IPS DF 6.9 (cell line): ENCODE measurements around the gene DNAH1.

ENCODE experiments used
- DNase-seq: peaks from one replicate; pipeline ENCODE4 v3.0.0-alpha.2; 2013; ENCODE audit warnings: low read depth, low spot score
- H3K27ac ChIP-seq: one replicate; pipeline ENCODE4 v1.5.1; 2013; ENCODE audit warnings: low read length, control low read depth
- H3K27me3 ChIP-seq: 2 replicates; pipeline ENCODE4 v1.6.1; 2013; ENCODE audit warnings: mild to moderate bottlenecking, low read length; ENCODE audit not compliant: control insufficient read depth, insufficient read depth
- H3K36me3 ChIP-seq: 2 replicates; pipeline ENCODE4 v1.6.1; 2013; ENCODE audit warnings: low read length; ENCODE audit not compliant: control insufficient read depth, insufficient read depth
- H3K4me1 ChIP-seq: 2 replicates; pipeline ENCODE4 v1.6.1; 2013; ENCODE audit warnings: low read length; ENCODE audit not compliant: control insufficient read depth, insufficient read depth
- H3K4me3 ChIP-seq: 2 replicates; pipeline ENCODE4 v1.5.1; 2013; ENCODE audit warnings: mild to moderate bottlenecking, low read length
- H3K9me3 ChIP-seq: 2 replicates; pipeline ENCODE4 v1.6.1; 2013; ENCODE audit warnings: low read length, inconsistent platforms; ENCODE audit not compliant: control insufficient read depth, insufficient read depth
- WGBS: extraction: QIAGEN DNeasy Blood & Tissue Kit; methylation state at CpG from one replicate; pipeline ENCODE4 v1.1.7; 2013; ENCODE audit warnings: mixed read lengths, missing lambda C conversion rate; ENCODE audit not compliant: insufficient read length, insufficient coverage; 5-methylcytosine and 5-hydroxymethylcytosine counted together

The DNAH1 gene

GRCh38 chr3:52361898-52362297 is 45.8 kb downstream of the DNAH1 start:
- Histone ChIP-seq H3K4me1 (no peaks in the 10 kb centered on the region; the same call in 1 of the 2 replicates), H3K36me3 (no peaks in the 10 kb centered on the region), H3K9me3 (no peaks in the 10 kb centered on the region), H3K27me3 (no peaks in the 10 kb centered on the region), H3K27ac (no peak overlapping the region), H3K4me3 (no peak overlapping the region)
- DNase-seq: no peak
- no CpG with 5 or more reads among the region's 4 CpGs for WGBS

GRCh38 chr3:52364322-52365035 is 48.4 kb downstream of the DNAH1 start:
- Histone ChIP-seq H3K27ac (no peak overlapping the region), H3K27me3 (no peaks in the 10 kb centered on the region), H3K9me3 (no peaks in the 10 kb centered on the region), H3K4me3 (no peak overlapping the region), H3K36me3 (no peaks in the 10 kb centered on the region), H3K4me1 (peaks cover 1% of the 10 kb centered on the region; the same call in 1 of the 2 replicates)
- DNase-seq: no peak
- no CpG with 5 or more reads among the region's 19 CpGs for WGBS

- Histone ChIP-seq H3K4me3 (no peak overlapping the region), H3K27me3 (no peaks in the 10 kb centered on the region), H3K9me3 (no peaks in the 10 kb centered on the region), H3K4me1 (peaks cover 3% of the 10 kb centered on the region; the same call in 1 of the 2 replicates), H3K27ac (no peak overlapping the region), H3K36me3 (no peaks in the 10 kb centered on the region)
- DNase-seq: no peak
- WGBS: no CpG with 5 or more reads among the region's 10 CpGs
Observed at GRCh38 chr3:52366527-52366926, 50.4 kb downstream of the DNAH1 start.

GRCh38 chr3:52367891-52368880 is 52.1 kb downstream of the DNAH1 start:
- no peaks in the 10 kb centered on the region for H3K27me3 ChIP-seq
- H3K36me3 ChIP-seq: no peaks in the 10 kb centered on the region
- peaks cover 3% of the 10 kb centered on the region; the same call in 1 of the 2 replicates for H3K4me1 ChIP-seq
- no peaks in the 10 kb centered on the region for H3K9me3 ChIP-seq
- H3K4me3 ChIP-seq: no peak overlapping the region
- WGBS: no CpG with 5 or more reads among the region's 19 CpGs
- DNase-seq: no peak
- H3K27ac ChIP-seq: no peak overlapping the region

- no peak for DNase-seq
- Histone ChIP-seq H3K27ac (no peak overlapping the region), H3K36me3 (no peaks in the 10 kb centered on the region), H3K4me1 (peaks cover 3% of the 10 kb centered on the region; the same call in 1 of the 2 replicates), H3K4me3 (no peak overlapping the region), H3K27me3 (no peaks in the 10 kb centered on the region), H3K9me3 (no peaks in the 10 kb centered on the region)
- no CpG with 5 or more reads among the region's 13 CpGs for WGBS
Observed at GRCh38 chr3:52370531-52370930, 54.4 kb downstream of the DNAH1 start.

GRCh38 chr3:52372822-52373504 is 56.8 kb downstream of the DNAH1 start:
- WGBS: no CpG with 5 or more reads among the region's 40 CpGs
- Histone ChIP-seq H3K36me3 (no peaks in the 10 kb centered on the region), H3K4me1 (peaks cover 3% of the 10 kb centered on the region; the same call in 1 of the 2 replicates), H3K27ac (no peak overlapping the region), H3K4me3 (no peak overlapping the region; the same call in 1 of the 2 replicates), H3K27me3 (no peaks in the 10 kb centered on the region), H3K9me3 (no peaks in the 10 kb centered on the region)
- no peak for DNase-seq

- Histone ChIP-seq H3K4me1 (peaks cover 3% of the 10 kb centered on the region; the same call in 1 of the 2 replicates), H3K27ac (no peak overlapping the region), H3K36me3 (no peaks in the 10 kb centered on the region), H3K4me3 (no peak overlapping the region), H3K27me3 (no peaks in the 10 kb centered on the region), H3K9me3 (no peaks in the 10 kb centered on the region)
- DNase-seq: no peak
- no CpG with 5 or more reads among the region's 6 CpGs for WGBS
Observed at GRCh38 chr3:52373676-52374075, 57.6 kb downstream of the DNAH1 start.

GRCh38 chr3:52374173-52374572 is 58.1 kb downstream of the DNAH1 start:
- WGBS: no CpG with 5 or more reads among the region's 2 CpGs
- Histone ChIP-seq H3K9me3 (no peaks in the 10 kb centered on the region), H3K4me1 (peaks cover 2% of the 10 kb centered on the region; the same call in 1 of the 2 replicates), H3K27me3 (no peaks in the 10 kb centered on the region), H3K27ac (no peak overlapping the region), H3K4me3 (no peak overlapping the region), H3K36me3 (no peaks in the 10 kb centered on the region)
- no peak for DNase-seq

GRCh38 chr3:52379610-52380009 is 63.5 kb downstream of the DNAH1 start:
- no peak for DNase-seq
- Histone ChIP-seq H3K4me3 (no peak overlapping the region), H3K27me3 (no peaks in the 10 kb centered on the region), H3K27ac (no peak overlapping the region), H3K36me3 (no peaks in the 10 kb centered on the region; the same call in 1 of the 2 replicates), H3K4me1 (no peaks in the 10 kb centered on the region), H3K9me3 (no peaks in the 10 kb centered on the region)
- no CpG with 5 or more reads among the region's 10 CpGs for WGBS

- no CpG with 5 or more reads among the region's 10 CpGs for WGBS
- 0 out of 2 replicates have a peak, but pooled peaks cover 2% of the 10 kb centered on the region for H3K4me1 ChIP-seq
- DNase-seq: no peak
Observed at GRCh38 chr3:52380023-52380422, 63.9 kb downstream of the DNAH1 start.

More at GRCh38 chr3:52380023-52380422, 63.9 kb downstream of the DNAH1 start:
- Histone ChIP-seq H3K27me3 (no peaks in the 10 kb centered on the region), H3K4me3 (no peak overlapping the region), H3K36me3 (no peaks in the 10 kb centered on the region; the same call in 1 of the 2 replicates), H3K27ac (no peak overlapping the region), H3K9me3 (no peaks in the 10 kb centered on the region)
